Muscle of arm (tissue), 12 donors: ENCODE results near the gene AHDC1. TPM values are rescaled to one million over a fixed set of nuclear protein-coding genes. Genes with fewer than 3 reads are reported as not detected.

Experiments used
- DNase-seq: peaks from one replicate; pipeline ENCODE4 v3.0.0-alpha.2; 2013
- polyA plus RNA-seq, 12 donors: library from polyadenylated mRNA; unstranded; fragments of 120-200 nt; gene quantifications; one replicate each; pipeline ENCODE4 v1.2.1, GENCODE V29; 2013; ENCODE audit not compliant: insufficient read length in 12 of 12

Gene AHDC1
- polyA plus RNA-seq, 12 donors: 67.2 to 136 (median 80.7) TPM; not detected in 1

DNA sequence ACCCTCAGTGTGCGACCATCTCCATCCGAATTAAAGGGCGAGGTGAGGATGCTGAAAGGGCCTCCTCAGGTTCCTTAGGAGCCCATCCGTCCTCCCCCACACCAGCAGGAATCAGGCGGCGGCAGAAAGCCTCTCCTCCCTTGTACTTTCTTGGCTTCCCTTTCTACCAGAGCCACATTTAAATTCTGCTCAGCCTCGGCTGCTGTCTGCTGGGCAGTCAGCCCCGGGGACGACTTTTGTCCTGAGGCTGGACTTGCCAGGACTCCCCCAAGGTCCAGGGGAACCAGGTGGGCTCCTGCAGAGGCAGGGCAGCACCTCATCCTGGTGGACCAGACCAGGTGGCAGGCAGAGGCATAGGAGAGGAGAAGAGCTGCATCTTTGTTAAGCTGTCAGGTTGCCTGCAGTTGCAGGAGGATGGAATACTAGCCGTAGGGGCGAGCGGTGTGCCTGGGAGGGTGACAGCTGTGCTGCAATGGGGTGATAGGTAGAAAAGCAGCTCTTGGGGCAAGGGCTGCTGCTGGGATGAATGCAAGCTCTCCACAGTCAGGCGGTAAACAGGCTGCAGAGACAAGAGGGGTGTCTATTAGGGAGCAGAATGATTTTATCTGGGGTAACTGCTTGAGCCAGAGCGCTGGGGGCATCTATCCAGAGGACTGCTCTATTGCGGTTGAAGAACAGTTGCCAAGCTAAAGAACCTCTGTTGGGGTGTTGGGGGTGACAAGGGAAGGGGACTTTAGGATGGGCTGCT, 67.8 kb downstream of the AHDC1 start:
- DNase-seq: no peak

GRCh38 chr1:27535386-27535785, 68.6 kb downstream of the AHDC1 start:
- no peak for DNase-seq

GRCh38 chr1:27531959-27532685, 71.8 kb downstream of the AHDC1 start:
- DNase-seq: no peak

DNA sequence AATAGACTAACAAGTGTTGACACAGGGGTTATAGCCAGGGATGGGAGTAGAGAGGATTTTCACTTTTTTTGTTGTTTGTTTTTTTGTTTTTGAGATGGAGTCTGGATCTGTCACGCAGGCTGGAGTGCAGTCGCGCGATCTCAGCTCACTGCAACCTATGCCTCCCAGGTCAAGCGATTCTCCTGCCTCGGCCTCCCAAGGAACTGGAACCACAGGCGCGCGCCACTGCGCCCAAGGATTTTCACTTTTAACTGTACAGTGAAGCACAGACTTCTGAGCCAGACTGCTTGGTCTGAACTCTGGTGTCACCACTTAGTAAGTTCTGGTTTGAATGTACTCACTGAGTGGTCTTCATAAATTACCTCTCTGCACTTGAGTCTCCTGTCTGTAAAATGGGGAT, 73.8 kb downstream of the AHDC1 start:
- no peak for DNase-seq

- DNase-seq: no peak
These were observed 74.3 kb downstream of the AHDC1 start for GRCh38 chr1:27529704-27530018.

DNA sequence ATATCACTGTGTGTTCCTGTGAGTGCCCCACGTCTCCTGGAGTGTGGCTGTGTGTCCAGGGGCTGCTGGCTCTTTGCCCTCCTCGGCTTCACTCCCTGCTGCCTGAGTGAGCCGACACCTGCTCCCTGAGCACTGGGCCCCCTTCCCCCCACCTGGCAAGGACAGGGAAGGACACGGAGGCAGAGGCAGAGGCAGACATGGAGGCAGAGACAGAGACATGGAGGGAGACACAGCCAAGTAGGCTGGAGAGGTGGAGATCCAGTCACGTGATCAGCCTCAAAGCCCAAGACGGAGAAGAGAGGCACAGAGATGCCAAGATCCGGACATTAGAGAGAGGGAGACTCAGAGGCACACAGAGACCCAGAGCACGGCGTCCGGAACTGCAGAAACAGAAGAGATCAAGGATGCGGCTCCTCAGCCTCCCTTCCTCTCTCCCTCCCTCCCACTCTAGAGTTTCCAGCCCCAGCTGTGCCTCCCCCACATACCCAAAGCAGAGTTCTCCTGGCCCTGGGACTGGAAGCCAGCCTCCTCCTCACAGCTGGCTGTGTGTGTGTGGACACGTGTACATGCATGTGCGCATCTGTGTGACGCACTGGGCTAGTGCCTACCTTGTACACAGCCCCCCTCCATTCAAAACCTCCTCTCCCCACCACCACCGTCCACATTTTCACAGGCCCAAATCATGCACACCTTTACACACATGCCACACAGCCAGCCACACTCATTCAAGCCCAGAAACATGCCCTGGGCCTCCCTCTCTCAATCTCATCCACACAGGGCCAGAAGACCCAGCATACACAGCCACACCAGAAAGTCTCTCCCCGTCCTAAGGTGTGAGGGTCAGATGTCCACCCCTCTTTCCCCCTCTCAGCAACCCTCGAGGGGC, 74.9 kb downstream of the AHDC1 start:
- peak; percentile 91 for DNase-seq

DNA sequence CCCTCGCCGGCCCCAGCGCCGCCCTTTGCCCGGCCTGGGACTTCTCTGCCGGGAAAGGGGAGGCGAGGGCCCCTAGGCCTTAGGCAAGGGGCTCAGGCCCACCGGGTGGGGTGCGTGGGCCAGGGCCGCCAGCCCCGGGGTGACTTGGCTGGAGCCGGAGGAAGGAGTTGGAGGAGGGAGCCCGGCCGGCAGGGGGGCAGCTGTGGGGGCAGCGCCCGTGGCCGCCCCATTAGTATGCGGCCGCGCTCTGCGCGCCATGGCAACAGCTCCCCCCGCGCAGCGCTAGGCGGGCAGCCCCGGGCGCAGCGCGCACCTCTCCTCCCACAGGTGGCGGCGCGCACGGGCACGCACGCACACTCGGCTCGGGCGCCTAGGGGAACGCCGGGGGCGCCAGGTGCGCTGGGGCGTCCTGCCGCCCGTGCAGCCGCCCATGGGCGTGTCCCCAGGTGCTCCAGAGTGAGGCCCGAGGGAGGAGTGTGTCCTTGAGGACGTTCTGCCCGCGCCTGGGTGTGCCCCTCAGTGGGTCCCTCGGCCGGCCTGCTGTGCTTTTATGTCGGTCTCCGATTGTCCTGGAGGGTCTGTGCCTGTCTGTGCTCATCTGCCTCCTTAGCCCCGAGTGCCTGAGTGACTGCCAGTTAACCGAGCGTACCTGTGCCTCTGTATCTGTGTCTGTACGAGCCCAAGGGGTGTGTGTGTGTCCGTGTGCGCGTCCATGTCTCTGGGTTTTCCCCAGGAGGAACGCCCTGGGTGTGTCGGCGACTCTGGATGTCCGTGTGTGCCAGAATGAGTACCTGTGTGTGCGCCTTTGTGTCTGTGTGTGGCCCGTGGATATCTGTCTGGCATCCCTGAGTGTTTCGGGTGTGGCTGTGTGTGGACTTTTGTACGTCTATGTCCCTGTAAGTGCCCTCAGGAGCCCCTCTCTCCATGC, 75.8 kb downstream of the AHDC1 start:
- no peak for DNase-seq

- DNase-seq: peak; percentile 91
These were observed 76.6 kb downstream of the AHDC1 start for GRCh38 chr1:27527223-27527889.

DNA sequence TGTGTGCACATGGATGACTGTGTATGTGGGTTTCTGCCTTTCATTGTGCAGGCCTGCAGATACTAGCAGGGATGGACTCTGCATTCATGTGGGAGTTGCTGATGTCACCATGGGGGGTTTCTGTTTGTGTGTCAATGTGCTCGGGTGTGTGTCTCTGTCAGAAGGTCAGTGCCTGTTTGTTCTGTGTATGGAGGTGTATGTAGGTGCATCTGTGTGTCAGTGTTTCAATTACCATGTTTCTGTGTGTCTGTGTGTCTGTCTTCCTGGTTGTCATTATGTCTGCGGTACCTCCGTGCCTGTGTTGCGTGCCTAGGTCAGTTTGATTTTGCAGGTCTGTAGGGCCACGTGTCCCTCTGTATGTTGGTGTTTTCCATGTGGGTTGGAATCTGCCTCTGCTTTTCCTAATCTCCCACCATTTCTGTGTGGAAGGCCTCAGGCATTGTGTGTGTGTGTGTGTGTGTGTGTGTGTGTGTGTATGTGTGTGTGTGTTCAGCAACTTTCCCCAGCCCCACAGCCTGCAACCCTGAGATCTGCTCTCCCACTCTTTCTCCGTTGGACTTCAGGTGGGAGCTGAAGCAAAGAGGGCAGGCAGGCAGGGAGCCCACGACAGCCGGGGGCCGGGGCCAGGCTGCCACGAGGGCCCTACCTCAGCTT, 77.2 kb downstream of the AHDC1 start:
- no peak for DNase-seq

DNA sequence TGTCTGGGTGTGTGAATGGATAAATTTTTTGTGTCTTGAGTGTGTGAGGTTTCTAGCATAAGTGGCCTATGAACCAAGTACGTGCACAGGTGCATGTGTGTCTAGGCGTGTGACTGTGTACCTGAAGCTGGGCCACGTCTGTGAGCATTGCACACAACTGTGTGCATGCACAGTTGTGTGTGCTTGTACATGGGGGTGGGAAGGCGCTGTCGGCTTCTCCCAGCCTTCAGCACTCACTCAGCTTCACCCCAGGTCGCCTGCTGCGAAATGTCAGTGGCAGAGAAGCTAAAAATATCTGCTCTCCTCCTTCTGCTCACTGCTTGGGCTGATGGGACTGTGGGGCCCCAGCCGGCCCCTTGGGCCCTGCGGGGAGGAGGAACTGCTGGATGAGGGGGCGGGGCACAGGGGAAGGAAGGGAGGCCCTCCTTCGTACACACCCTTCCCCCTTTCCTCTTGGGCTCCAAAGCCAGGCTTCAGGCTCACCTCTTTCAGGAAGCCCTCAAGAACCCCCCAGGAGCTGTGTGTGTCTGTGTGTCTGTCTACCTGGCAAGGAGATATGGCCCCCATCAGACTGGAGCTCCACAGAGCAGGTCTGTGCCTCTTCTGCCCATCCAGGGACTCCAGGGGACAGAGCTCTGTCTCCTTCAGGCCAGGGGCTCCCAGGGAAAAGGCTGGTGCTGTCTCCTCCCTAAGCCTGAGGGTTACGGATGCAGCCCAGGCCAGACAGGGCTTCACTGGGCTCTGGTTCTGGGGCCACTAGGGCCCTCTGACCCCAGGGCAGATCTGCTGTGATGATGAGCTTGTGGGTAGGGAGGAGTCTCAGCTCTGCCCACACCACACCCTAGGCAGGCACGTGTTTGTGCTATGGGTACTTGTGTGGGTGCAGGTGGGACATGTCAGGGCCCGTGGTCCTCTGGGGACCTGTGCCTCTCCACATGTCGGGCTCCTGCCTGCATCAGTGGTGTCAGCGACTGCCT, 78.4 kb downstream of the AHDC1 start:
- DNase-seq: no peak

DNA sequence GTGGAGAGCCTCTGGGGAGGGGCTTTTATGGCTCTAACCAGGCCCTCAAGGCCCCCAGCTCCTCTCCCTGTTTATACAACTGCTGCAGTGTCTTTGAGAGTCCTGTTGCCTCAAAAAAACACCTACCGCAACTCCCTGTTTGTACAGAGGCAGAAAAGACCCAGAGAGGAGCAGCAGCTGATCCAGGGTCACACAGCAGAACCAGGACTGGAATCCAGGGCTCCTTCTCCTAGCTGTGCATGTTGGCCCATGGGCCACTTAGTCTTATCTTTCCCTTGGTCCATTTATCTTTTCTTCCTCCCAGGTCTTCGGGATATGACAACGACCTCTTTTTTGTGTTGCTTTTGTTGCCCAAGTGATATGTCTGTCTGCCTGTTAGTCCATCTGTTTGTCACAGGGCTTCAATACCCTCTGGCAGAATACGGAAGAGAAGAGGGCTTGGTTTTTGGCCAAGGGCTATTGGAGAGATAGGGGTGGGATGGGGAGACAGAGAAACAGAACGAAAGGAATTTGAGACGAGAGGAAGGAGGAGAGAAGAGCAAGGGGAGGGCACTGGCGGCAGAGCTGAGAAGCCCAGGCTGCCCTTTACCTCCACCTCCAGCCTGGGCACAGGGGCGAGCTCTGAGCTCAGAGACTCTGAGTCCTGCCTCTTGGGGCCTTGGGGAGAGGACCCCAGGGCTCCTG, 80.5 kb downstream of the AHDC1 start:
- DNase-seq: no peak

DNA sequence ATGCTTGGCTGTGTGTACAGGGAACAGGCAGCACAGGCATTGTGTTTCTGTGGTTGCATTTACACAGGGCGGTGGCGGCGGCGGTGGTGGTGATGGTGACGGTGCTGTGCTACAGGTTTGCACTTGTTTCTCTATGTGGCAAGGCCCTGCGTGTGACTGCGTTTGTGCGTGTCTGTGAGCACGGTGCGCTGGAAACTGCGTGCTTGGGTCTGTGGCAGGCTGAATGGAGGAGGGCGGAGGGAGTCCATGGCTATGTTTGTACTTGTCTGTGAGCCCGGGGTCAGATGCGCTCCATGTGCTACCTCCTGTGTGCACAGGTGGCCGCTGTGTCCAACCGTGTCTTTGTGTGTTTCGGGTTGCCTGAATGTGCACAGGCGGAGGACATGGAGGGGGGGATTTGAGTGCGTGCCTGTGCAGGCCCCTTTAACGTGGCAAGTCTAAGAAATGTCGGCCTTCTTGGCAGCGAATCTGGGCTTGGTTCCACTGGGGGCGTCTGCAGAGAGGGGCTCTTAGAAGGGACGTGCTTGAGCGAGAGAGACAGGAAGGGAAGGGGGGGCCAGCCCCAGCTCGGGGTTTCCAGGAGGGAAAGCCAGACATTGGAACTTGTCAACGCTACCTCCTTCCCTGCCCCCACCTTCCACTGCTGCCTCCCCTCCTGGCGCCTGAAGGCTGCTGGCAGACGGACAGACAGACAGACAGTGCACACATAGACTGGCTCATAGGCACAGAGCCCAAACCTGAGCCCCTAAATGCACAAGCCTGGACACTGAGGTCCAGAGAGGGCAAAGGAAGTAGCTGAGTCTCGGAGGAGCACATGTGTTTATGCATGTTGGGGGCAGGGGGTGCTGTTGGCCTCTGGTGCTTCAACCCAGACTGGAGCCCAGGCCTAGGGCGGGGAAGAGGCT, 81.3 kb downstream of the AHDC1 start:
- peak; percentile 75 for DNase-seq

GRCh38 chr1:27521861-27522431, 82.0 kb downstream of the AHDC1 start:
- no peak for DNase-seq

DNA sequence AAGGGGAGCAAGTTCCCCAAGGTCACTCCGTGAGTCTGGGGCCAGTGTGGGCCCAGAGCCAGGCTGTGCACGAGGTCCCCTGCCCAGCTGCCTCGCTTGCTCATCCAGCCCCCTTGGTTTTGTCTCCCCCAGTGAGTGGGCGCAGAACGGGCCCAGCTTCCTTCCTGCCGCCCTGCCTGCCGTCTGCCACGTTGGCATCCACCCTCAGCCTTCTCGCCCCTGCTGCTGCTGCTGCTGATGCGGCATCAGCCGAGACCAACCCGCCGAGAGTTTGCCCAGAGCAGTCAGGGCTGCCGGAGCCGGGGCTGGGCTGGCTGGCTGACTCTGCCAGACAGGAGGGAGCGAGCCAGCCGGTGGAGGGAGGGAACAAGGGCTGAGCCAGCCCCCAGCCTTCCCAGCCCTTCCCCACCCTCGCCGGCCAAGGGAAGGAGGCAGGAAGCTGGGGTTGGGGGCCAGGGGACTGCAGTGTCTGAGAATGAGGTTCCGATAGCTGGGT, 82.6 kb downstream of the AHDC1 start:
- DNase-seq: no peak

- DNase-seq: no peak
These were observed 83.3 kb downstream of the AHDC1 start for GRCh38 chr1:27520651-27521050.

- DNase-seq: no peak
These were observed 84.3 kb downstream of the AHDC1 start for GRCh38 chr1:27519331-27520258.
